ENCODE data around the gene MTPN. TPM values are rescaled to one million over a fixed set of nuclear protein-coding genes. Genes with fewer than 3 reads are reported as not detected.

The MTPN gene
- total RNA-seq, 2 donors from 2014 or later, result 104 to 193 TPM

DNA sequence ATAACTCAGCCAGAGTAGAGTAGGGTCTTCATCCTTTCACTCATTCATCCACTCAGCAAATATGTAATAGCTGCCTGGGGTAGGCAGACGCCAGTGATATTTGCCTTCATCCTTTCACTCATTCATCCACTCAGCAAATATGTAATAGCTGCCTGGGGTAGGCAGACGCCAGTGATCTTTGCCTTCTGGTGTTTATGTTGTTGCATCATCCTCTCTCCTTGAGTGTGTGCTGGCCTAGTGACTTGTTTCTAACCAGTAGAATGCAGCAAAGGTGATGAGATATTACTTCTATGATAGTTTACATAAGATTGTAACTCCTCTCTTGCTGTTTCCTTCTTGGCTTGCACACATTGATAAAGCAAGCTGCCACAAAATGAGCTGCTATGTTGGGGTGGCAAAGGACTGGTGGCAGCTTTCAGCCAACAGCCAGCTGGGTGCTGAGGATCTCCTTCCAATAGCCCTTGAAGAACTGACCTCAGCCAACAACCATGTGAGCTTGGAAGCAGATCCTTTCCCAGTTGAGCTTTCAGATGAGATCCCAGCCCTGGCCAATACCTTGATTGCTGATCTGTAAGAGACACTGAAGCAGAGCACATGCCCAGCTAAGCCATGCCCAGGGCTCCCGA, 23.2 kb upstream of the MTPN start:
- DNase-seq (no peak), ATAC-seq (no peak)
- Mint-ChIP-seq H3K4me1 (no peaks in the 10 kb centered on the region), H3K36me3 (ENCODE audit: low read depth) (peaks cover 9% of the 10 kb centered on the region), H3K27ac (no peak overlapping the region), H3K27me3 (no peaks in the 10 kb centered on the region), H3K4me3 (no peak overlapping the region)
- H3K9me3 ChIP-seq (ENCODE audit: control insufficient read depth, low read length, poor library complexity, severe bottlenecking), result no peaks in the 10 kb centered on the region

DNA sequence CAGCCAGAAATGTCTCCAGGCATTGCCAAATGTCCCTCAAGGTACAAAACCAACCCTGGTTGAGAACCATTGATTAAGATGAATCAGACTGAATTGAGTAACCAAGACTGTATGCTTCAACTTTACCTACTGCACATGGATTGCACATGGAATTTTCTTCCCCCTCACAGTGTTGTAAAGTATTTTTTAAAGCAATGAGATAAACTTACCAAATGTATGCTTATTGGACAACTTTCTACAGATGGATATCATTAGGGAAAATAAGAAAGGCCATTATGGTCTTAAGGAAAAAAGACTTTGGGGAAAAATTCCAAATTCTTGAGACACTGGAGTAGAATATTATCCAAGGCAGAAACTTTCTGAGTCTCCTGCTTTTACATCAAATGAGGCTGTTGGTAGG, 20.9 kb upstream of the MTPN start:
- peaks cover 6% of the 10 kb centered on the region for H3K36me3 Mint-ChIP-seq (ENCODE audit: low read depth)
- H3K27ac Mint-ChIP-seq, result no peak overlapping the region
- ATAC-seq, result no peak
- no peak for DNase-seq
- no peaks in the 10 kb centered on the region for H3K9me3 ChIP-seq (ENCODE audit: control insufficient read depth, low read length, poor library complexity, severe bottlenecking)
- no peaks in the 10 kb centered on the region for H3K27me3 Mint-ChIP-seq
- H3K4me1 Mint-ChIP-seq, result peaks cover 13% of the 10 kb centered on the region
- H3K4me3 Mint-ChIP-seq, result no peak overlapping the region

DNA sequence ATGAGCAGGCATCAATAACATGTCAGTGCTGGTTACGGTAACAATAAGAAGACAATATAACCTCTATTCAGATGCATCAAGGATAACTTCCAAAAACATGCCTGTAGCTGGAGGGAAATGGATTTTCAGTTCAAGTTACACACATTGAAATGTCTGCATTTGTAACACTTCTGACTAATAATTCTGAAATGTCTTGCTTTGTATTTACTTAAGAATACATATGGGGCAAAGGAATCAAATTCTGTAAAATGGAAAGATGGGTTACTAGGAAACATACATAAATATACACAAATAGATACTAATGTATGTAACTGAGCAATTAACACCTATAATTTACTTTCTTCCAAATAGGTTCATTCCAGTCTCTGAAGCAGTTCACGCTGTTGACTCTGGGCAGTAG, 18.6 kb upstream of the MTPN start:
- no peak overlapping the region for H3K4me3 Mint-ChIP-seq
- H3K27ac Mint-ChIP-seq, result no peak overlapping the region
- no peaks in the 10 kb centered on the region for H3K9me3 ChIP-seq (ENCODE audit: control insufficient read depth, low read length, poor library complexity, severe bottlenecking)
- H3K27me3 Mint-ChIP-seq, result no peaks in the 10 kb centered on the region
- ATAC-seq (no peak), DNase-seq (no peak)
- H3K36me3 Mint-ChIP-seq (ENCODE audit: low read depth), result peaks cover 6% of the 10 kb centered on the region
- H3K4me1 Mint-ChIP-seq, result peaks cover 22% of the 10 kb centered on the region

DNA sequence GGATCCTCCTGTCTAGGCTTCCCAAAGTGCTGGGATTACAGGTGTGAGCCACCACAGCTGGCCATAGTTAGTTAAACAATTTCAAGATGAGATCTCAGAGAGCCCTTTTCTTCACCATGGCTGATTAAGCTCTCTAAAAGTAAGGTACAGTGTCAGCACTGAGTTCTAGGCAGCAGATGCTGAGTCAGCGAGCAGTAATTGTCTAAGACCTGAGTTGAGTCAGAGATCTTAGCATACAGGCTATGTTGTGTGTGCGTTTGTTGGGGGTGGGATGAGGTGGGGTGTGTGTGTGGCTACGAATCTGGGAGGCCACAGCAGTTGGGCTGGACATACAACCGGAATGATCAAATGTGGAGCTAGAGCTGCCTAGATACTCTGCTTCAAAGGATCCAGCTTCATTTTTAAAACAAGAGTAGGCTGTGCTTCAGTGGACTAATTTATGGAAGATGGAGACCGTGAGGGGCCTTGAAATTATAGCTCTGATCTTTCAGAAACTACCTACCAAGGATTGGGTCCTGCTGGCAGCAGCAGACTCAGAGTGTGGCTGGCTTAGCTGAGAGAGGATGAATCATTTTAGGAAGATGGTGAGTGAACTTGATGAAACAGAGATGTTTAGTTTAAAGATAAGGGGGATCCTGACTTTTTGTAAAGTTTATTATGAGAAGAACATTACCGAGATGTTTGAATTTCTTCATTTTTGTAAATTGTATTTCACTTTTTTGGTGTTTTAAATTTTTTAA, 17.5 kb upstream of the MTPN start:
- DNase-seq, result no peak
- Mint-ChIP-seq H3K4me3 (no peak overlapping the region), H3K4me1 (peaks cover 26% of the 10 kb centered on the region), H3K27ac (peak overlapping the region; percentile 85), H3K36me3 (ENCODE audit: low read depth) (peaks cover 6% of the 10 kb centered on the region), H3K27me3 (no peaks in the 10 kb centered on the region)
- no peaks in the 10 kb centered on the region for H3K9me3 ChIP-seq (ENCODE audit: control insufficient read depth, low read length, poor library complexity, severe bottlenecking)
- ATAC-seq, result no peak

DNA sequence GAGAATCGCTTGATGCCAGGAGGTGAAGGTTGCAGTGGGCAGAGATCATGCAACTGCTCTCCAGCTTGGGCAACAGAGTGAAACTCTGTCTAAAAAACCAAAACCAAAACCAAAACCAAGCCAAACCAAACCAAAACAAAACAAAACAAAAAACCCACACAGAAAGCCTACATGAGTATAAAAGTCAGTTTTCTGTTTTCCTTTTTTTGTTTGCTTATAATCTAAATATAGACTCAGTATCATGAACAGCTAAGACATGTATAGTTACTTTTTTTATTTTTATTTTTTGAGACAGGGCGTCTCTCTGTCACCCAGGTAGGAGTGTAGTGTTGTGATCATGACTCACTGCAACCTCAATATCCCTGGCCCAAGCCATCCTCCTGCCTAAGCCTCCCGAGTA, 16.8 kb upstream of the MTPN start:
- Mint-ChIP-seq H3K4me3 (peak overlapping the region; percentile 77), H3K36me3 (ENCODE audit: low read depth) (peaks cover 6% of the 10 kb centered on the region), H3K27ac (peak overlapping the region; percentile 85), H3K4me1 (peaks cover 29% of the 10 kb centered on the region), H3K27me3 (no peaks in the 10 kb centered on the region)
- no peaks in the 10 kb centered on the region for H3K9me3 ChIP-seq (ENCODE audit: control insufficient read depth, low read length, poor library complexity, severe bottlenecking)
- DNase-seq (no peak), ATAC-seq (peak; percentile 62)

DNA sequence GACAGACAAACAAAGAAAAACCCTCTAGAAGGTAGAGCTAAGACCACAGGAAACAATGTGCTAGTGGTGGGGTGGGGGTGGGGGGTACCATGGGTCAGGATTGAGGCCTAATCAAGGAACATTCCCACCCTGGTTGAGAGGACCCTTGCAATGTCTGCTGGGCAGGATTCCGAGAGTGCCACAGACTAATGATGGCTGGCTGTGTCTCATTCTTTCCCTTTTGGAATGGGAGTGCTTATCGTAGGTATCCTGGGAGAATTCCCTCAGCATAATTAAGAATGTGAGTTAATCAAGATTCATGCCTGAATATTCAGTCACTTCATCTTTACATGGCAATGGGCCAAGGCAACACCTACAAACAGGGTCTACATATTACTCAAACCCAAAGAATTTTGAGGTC, 14.7 kb upstream of the MTPN start:
- Mint-ChIP-seq H3K4me3 (no peak overlapping the region), H3K27me3 (no peaks in the 10 kb centered on the region)
- no peak for DNase-seq

DNA sequence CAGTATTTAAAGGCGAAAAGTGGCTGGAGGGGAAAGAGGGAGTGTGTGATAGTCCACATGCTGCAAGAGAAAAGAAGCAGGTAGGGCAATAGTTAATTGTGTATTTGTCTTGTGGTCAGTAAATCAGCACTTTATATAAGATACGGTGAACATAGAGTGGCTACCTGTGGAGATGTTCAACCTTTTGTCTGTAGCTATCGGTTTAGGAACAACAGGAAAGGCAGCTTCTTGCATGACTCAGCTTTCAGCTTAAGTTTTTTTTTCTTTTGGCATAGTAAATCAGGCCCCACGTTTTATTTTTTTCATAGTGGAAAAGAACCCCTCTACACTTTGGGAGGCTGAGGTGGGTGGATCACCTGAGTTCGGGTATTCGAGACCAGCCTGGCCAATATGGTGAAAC, 14.2 kb upstream of the MTPN start:
- ATAC-seq (no peak), DNase-seq (no peak)
- H3K9me3 ChIP-seq (ENCODE audit: control insufficient read depth, low read length, poor library complexity, severe bottlenecking), result no peaks in the 10 kb centered on the region
- H3K27ac Mint-ChIP-seq, result no peak overlapping the region
- no peaks in the 10 kb centered on the region for H3K36me3 Mint-ChIP-seq (ENCODE audit: low read depth)
- no peaks in the 10 kb centered on the region for H3K27me3 Mint-ChIP-seq
- H3K4me3 Mint-ChIP-seq, result no peak overlapping the region
- peaks cover 31% of the 10 kb centered on the region for H3K4me1 Mint-ChIP-seq

More for the DNA sequence above, 14.7 kb upstream of the MTPN start:
- H3K4me1 Mint-ChIP-seq, result peaks cover 31% of the 10 kb centered on the region
- no peaks in the 10 kb centered on the region for H3K36me3 Mint-ChIP-seq (ENCODE audit: low read depth)
- no peak overlapping the region for H3K27ac Mint-ChIP-seq
- H3K9me3 ChIP-seq (ENCODE audit: control insufficient read depth, low read length, poor library complexity, severe bottlenecking), result no peaks in the 10 kb centered on the region
- ATAC-seq, result no peak

DNA sequence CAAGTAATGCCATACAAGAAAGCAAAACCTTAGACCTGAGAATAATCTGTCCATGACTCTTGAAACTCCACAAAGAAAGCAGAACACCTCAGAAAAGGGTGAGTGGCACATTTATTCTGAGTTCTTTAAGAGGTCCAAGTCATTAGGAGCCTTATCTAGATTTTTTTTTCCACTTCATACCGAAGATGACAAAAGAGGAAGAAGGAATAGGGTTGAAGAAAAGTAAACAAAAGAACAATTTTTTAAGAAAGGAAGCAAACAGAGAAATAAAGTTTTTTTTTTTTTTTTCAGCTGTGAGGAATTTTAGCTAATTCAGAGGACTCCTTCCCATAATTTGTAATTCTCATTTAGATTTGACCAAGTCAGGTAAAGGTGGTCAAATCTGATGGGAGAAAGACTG, 13.1 kb upstream of the MTPN start:
- no peak overlapping the region for H3K4me3 Mint-ChIP-seq
- no peaks in the 10 kb centered on the region for H3K36me3 Mint-ChIP-seq (ENCODE audit: low read depth)
- H3K4me1 Mint-ChIP-seq, result peaks cover 34% of the 10 kb centered on the region
- no peaks in the 10 kb centered on the region for H3K9me3 ChIP-seq (ENCODE audit: control insufficient read depth, low read length, poor library complexity, severe bottlenecking)
- no peaks in the 10 kb centered on the region for H3K27me3 Mint-ChIP-seq
- no peak for DNase-seq
- no peak for ATAC-seq
- no peak overlapping the region for H3K27ac Mint-ChIP-seq

DNA sequence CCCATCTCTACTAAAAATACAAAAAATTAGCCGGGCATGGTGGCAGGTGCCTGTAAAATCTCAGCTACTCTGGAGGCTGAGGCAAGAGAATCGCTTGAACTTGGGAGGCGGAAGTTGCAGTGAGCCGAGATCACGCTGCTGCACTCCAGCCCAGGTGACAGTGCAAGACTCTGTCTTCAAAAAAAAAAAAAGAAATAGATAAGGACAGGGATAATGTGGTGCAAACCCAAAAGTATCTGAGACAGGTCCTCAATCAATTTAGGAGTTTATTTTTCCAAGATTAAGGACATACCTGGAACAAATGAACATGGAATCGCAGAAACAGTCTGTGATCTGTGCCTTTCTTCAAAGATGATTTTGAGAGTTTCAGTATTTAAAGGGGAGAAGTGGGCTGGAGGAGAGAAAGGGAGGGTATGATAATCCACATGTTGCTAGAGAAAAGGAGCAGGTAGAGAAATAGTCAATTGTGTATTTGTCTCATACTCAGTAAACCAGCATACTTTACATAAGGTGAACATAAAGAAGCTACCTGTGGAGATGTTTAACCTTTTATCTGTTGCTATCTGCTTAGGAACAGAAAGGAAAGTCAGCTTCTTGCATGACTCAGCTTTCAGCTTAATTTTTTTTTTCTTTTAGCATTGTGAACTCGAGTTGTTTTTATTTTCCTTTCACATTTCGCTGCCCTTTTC, 4.9 kb upstream of the MTPN start:
- no peaks in the 10 kb centered on the region for H3K27me3 Mint-ChIP-seq
- ATAC-seq, result no peak
- H3K4me1 Mint-ChIP-seq, result peaks cover 45% of the 10 kb centered on the region
- H3K9me3 ChIP-seq (ENCODE audit: control insufficient read depth, low read length, poor library complexity, severe bottlenecking), result no peaks in the 10 kb centered on the region
- H3K4me3 Mint-ChIP-seq, result peak overlapping the region; percentile 89
- H3K36me3 Mint-ChIP-seq (ENCODE audit: low read depth), result no peaks in the 10 kb centered on the region
- DNase-seq, result no peak
- H3K27ac Mint-ChIP-seq, result peak overlapping the region; percentile 94

DNA sequence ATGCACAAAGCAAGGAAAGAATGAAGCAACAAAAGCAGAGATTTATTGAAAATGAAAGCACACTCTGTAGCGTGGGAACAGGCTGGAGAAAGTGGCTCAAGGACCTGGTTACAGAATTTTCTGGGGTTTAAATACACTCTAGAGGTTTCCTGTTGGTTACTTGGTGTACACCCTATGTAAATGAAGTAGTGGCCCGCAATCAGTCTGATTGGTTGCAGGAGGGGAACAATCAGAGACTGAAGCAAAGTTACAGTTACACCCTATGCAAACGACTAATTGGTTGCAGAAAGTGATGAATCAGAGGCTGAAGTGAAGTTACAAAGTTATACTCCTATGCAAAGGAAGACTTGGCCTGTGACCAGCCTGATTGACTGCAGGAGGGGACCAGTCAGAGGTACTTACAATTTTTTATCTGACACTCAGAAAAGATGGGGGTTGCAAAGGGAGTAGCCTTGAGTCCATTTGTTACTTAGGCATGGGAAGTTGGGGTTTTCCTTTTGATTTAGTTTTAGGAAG, 3.6 kb upstream of the MTPN start:
- Mint-ChIP-seq H3K36me3 (ENCODE audit: low read depth) (no peaks in the 10 kb centered on the region), H3K4me1 (peaks cover 45% of the 10 kb centered on the region), H3K4me3 (peak overlapping the region; percentile 89), H3K27ac (peak overlapping the region; percentile 94), H3K27me3 (no peaks in the 10 kb centered on the region)
- ATAC-seq (peak; percentile 80), DNase-seq (peak; percentile 17 to 53 (median 39))
- H3K9me3 ChIP-seq (ENCODE audit: control insufficient read depth, low read length, poor library complexity, severe bottlenecking), result no peaks in the 10 kb centered on the region

DNA sequence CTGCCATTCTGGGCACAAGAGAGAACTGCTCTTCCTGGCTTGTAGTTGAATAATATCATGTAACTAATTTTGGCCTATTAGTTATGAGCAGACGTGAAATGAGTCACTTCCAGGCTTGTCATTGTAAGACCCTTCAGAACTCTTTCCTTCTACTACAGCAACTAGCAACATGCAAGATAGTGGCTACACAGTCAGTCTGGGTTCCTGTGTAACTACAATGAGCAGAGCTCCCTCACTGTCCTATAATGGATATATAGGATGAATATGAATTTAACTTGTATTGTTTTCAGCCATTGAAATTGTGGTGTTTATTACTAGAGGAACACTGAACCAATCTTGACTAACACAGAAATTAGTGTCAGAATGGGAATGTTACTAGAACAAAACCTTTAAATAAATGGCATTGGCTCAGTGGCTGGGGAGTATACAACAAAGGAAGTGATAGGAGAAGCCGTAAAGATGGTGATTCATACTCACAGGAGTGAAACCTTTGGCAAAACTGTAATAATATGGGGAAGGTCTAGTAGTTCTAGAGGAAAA, 2.9 kb upstream of the MTPN start:
- H3K4me3 Mint-ChIP-seq, result peak overlapping the region; percentile 89
- peak overlapping the region; percentile 94 for H3K27ac Mint-ChIP-seq
- H3K4me1 Mint-ChIP-seq, result peaks cover 46% of the 10 kb centered on the region
- ATAC-seq (no peak), DNase-seq (no peak)
- no peaks in the 10 kb centered on the region for H3K36me3 Mint-ChIP-seq (ENCODE audit: low read depth)
- H3K9me3 ChIP-seq (ENCODE audit: control insufficient read depth, low read length, poor library complexity, severe bottlenecking), result no peaks in the 10 kb centered on the region
- H3K27me3 Mint-ChIP-seq, result no peaks in the 10 kb centered on the region

DNA sequence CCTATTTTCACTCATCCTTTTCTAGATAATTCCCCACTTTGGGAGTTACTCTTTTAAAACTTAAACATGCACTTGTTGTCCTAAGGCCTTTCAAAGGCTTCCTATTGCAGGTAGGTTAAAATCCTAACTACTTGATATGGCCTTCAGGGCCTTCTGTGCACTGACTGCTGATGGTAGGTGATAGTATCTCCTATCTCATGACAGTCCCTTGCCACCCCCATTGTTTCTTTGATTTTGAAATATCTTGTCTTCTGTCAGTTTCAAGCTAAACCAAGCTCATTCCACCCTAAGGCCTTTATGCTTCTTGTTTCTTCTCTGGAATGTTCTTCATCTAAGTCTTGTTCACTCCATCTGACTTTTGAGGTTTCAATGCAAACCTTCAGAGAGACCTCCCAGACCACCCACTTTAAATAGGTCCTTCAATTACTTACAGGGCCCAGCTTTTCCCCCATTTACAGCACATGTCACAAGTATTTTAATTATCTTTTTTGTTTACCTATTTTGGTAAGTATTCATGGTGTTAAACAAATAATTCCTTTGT, 2.4 kb upstream of the MTPN start:
- Mint-ChIP-seq H3K36me3 (ENCODE audit: low read depth) (peaks cover 1% of the 10 kb centered on the region), H3K27me3 (no peaks in the 10 kb centered on the region), H3K4me3 (peak overlapping the region; percentile 89), H3K27ac (peak overlapping the region; percentile 94), H3K4me1 (peaks cover 50% of the 10 kb centered on the region)
- no peak for ATAC-seq
- no peak for DNase-seq
- H3K9me3 ChIP-seq (ENCODE audit: control insufficient read depth, low read length, poor library complexity, severe bottlenecking), result no peaks in the 10 kb centered on the region

DNA sequence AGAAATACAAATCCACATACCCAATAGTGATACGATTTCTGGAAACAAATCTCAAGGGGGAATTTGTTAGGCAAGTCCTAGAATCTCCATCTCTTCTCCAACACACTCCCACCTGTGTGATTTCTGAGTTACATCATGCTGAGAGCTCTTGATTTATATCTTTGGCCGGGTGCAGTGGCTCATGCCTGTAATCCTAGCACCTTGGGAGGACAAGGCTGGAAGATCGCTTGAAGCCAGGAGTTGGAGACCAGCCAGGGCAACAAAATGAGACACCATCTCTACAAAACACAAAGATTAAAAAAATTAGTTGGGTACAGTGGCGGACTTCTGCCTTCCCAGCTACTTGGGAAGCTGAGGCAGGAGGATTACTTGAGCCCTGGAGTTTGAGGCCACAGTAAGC, 1.5 kb upstream of the MTPN start:
- H3K27me3 Mint-ChIP-seq, result no peaks in the 10 kb centered on the region
- no peak for DNase-seq
- peaks cover 53% of the 10 kb centered on the region for H3K4me1 Mint-ChIP-seq
- no peak for ATAC-seq
- H3K36me3 Mint-ChIP-seq (ENCODE audit: low read depth), result peaks cover 2% of the 10 kb centered on the region
- no peaks in the 10 kb centered on the region for H3K9me3 ChIP-seq (ENCODE audit: control insufficient read depth, low read length, poor library complexity, severe bottlenecking)
- H3K27ac Mint-ChIP-seq, result peak overlapping the region; percentile 94
- H3K4me3 Mint-ChIP-seq, result peak overlapping the region; percentile 12
